WI38 (cell line): ENCODE measurements around the gene SCAI.

Experiments
- H3K4me3 ChIP-seq: 2 replicates; pipeline ENCODE4 v1.5.1; 2011; ENCODE audit warnings: low read depth, mild to moderate bottlenecking, control low read depth, low read length
- CTCF ChIP-seq: IDR thresholded peaks from 2 replicates; pipeline ENCODE4 v1.5.1; 2012; ENCODE audit warnings: low read depth, mild to moderate bottlenecking, control low read depth, low read length

Gene SCAI

GRCh38 chr9:125147401-125147951, 4.1 kb upstream of the SCAI start:
- TF ChIP-seq CTCF, result no peak
- H3K4me3 ChIP-seq, result no peak overlapping the region

GRCh38 chr9:125146247-125146646, 2.9 kb upstream of the SCAI start:
- no peak for TF ChIP-seq CTCF
- peak overlapping the region; percentile 41 for H3K4me3 ChIP-seq

- no peak overlapping the region for H3K4me3 ChIP-seq
- no peak for TF ChIP-seq CTCF
Measured at GRCh38 chr9:125145425-125145824, 2.1 kb upstream of the SCAI start.

GRCh38 chr9:125142560-125143376, 560 bp downstream of the SCAI start:
- H3K4me3 ChIP-seq, result peak overlapping the region; percentile 78
- TF ChIP-seq CTCF, result no peak

- H3K4me3 ChIP-seq, result peak overlapping the region; percentile 78
Measured at GRCh38 chr9:125141751-125142150, 1.6 kb downstream of the SCAI start.

GRCh38 chr9:125141251-125141650, 2.1 kb downstream of the SCAI start:
- no peak for TF ChIP-seq CTCF
- peak overlapping the region; percentile 78; the same call in 1 of the 2 replicates for H3K4me3 ChIP-seq

More at GRCh38 chr9:125141751-125142150, 1.6 kb downstream of the SCAI start:
- TF ChIP-seq CTCF, result no peak

- no peak for TF ChIP-seq CTCF
- no peak overlapping the region for H3K4me3 ChIP-seq
Measured at GRCh38 chr9:125140576-125140975, 2.8 kb downstream of the SCAI start.
